LoVo (cell line): ENCODE data around the gene HYLS1.

ENCODE experiments used
- DNase-seq: peaks from one replicate; pipeline ENCODE4 v3.0.0-alpha.2; 2016; ENCODE audit warnings: low spot score

The HYLS1 gene

DNA sequence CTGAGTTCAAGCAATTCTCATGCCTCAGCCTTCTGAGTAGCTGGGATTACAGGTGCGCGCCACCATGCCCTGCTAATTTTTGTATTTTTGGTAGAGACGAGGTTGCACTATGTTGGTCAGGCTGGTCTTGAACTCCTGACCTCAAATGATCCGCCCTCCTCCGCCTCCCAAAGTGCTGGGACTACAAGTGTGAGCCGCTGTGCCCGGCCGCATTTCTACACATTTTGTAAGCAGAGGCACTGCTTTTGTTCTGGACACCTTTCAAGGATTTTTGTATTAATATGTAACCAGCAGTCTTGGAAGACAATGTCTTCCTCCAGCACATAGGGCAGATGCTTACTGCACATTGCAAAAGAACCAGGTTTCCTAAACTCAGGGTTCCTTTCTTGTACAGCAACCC is 47.0 kb downstream of the HYLS1 start:
- DNase-seq = no peak

DNA sequence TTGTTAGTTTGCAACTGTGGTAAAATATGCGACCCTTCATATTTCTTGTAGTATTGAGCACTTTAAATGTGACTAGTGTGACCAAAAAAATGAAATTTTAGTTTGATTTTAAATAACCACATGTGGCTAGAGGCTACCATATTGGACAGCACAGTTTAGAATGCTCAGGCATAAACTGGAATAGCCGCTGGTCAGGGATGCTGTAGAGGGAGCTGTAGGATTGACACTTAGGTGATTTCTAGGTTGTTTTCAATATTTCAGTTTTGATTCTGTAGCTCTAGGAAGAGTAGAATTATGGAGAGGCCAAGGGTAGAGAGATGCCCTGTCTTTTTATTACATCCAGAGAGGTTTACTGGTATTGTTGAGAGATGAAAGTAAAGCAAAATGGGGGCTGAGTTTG is 47.6 kb downstream of the HYLS1 start:
- no peak for DNase-seq

DNA sequence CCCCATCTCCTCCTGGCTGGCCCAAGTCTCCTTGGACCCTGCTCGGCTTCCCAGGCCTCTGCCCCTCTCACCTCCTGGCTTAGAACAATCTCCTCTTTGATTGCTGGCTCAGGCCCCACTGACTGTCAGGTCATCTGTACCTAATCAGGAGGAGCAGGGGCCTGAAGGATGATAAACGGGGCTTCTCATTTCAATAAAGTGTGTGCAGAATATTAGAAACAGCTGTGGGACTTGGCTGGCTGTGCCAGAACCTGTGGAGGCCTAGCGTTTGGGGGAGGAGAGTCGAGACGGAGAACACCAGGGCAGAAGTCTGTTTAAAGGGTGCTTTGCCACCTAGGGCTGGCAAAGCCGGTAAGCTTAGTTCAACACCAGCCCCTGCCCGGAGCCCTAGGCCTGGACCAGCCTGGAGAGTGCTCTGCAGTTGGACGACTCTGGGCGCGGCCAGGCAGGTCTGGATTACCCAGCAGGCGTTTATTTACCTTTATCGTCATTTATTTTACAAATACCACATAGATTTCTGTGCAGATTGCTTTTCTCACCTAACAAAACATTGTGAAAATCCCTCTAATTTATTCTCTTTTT is 48.2 kb downstream of the HYLS1 start:
- DNase-seq = no peak

DNA sequence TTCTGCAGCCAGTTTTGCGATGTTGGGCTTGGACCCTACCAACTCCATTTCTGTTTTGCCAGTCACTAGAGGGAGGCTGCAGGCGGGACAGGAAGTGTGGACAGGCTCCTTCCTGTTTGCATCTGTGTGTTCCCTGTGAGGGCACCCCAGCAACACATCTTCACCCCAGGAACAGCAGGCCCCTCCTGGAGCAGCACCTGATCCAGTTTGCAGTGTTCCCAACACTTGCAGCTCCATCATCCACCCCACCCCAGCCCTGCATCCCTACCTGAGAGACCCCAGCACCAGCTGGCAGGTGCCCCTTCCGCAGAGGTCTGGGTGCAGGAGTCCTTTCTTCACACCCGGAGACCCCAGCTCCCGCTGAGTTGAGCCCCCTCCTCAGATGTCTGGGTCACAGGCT is 51.0 kb downstream of the HYLS1 start:
- no peak for DNase-seq

DNA sequence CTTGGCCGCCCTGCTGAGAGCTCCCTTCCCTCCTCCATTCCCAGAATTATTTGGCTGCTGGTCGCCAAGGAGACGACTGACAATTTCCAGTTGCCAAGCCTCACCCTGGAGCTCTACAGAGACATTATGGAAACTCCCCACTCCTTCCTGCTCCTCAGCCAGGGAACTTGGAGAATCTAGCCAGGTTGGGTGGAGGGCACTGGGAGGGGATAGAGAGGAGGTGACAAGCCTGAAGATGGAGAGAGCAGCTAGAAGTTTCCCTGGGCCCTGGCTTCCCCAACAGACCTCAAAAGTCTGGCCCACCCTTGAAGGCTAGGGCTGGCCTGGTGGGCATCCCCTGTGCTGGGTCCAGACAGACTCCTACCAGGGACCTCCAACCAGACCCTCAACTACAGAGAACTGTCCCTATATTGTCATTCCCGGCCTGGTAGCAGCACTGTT is 51.6 kb downstream of the HYLS1 start:
- no peak for DNase-seq

DNA sequence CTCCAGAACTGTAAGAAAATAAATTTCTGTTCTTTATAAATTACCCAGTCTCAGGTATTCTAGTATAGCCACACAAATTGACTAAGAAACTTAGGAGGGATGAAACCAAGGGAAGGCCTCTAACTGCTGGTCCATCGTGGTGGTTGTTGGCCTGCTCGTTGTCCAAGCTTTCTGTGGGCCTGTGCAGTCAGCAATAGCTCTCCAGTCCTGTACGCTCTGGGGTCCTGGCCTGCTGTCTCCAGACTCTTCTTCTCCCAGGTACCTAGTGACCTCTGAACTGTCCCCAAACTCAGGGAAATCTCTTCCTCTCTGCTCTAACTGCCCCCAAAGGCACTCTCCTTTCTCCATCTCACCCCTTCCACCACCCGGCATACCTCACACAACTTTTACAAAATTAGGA is 52.7 kb downstream of the HYLS1 start:
- DNase-seq = no peak

DNA sequence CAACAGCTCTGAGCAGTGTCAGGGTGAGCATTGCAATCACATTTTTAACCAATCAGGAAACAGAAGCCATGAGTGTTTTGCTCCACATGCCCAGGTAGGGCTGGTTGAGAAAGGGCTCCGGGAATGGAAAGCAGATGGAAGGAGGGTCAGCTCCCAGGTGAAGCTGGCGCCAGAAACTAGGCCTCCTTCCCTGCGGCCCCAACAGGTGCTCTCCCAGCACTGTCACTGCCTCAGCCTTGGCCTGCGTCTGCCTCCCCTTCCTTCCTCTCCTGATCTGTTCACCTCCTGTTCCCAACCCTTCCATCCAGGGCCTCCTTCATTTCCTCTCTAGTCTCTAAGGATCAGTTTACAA is 53.8 kb downstream of the HYLS1 start:
- DNase-seq = no peak

DNA sequence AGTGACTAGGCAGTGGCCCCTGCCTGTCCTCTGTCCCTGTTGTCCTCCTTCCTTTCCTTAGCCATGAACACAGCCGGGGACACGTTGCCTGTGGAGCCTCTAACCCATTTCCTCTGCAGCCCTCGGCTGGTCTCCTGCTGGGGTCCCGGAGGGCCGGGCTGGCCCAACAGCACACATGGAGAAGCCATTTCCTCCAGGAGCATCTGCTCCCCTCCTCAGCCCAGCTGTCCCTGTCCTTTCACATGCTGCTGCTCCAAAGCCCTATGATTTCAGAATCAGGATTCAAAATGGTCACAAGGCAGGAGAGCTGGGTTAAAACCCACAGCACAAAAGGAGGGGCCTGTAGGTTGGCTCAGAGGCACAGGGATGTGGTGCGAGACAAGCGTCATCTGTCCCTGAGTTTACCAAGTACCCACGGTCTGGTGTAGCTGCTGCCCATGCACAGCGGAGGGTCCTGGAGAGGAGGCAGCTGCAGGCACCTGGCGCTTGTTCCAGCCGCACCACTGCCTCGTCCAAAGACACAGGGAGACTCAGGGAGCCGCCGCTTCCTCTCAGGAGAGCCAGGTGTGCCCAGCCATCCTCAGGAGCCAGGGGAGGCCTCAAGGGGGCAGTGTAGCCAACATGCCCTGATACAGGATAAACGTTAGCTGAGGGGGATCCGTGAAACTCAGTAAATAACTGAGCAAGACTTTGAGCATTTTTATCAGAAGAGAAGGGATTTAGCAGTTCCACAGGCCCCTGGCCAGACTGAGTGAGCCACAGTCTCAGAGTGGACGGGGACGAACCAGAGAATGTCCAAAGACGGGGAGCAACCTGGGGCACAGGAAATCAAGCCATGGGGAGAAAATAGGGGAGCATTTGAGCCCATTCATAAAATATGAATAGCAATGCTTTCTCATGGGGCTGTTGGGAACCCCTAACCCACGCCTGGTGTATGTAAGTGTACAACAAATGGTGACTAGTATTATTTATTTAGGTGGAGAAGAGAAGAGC is 54.4 kb downstream of the HYLS1 start:
- peak; percentile 23 for DNase-seq

DNA sequence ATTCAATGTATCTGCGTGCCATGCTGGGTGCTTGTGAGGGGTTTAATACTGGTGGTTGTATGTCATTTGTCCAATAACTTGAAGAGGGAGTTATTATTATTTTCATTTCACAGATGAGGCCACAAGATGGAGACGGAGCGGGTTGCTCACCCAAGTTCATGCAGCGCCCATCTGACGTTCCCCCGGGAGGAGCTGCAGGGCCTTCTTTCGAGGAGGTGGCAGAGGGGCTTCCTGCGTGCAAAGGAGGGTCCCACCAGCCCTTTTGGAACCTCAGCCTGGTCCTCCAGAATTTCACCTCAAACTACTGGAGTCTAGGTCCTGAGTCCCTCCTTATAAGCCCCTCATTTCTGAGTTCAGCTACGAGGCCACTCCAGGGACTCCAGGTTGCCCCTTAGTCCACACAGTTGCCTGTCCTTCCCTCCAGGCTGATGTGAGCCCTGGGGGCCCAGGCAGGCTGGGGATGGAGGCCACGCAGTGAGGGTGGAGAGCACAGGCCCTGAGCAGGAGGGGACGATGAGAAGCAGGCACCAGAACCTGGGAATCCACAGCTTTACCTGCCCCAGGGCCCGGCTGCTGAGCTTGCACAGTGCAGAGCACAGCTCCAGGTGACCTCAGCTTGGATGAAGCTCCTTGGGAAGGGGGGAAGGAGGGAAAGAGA is 55.4 kb downstream of the HYLS1 start:
- DNase-seq = no peak

DNA sequence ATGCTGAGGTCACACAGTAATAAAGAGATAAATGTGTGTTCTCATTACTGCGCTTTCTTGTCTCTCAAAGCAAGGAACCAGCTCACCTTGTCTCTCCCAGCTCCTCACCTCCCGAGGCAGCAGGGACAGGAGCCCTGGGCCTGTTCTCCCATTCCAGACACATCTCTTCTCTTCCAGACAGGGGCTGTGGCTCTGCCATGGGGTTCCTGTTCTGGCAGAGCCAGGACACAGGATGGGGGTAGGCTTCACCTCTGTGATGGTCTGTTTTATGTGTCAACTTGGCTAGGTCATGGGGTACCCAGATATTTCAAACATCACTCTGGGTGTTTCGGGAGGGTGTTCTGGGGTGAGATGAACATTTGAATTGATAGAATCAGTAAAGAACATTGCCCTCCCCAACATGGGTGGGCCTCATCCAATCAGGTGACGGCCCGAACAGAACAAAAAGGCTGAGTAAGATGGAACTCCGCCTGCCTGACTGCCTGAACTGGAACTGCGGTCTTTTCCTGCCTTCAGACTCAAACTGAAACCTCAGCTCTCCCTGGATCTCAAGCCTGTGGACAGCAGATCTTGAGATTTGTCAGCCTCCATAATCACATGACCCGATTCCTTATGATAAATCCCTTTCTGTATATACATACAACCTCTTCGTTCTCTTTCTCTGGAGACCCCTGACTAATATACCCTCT is 56.3 kb downstream of the HYLS1 start:
- DNase-seq = no peak

DNA sequence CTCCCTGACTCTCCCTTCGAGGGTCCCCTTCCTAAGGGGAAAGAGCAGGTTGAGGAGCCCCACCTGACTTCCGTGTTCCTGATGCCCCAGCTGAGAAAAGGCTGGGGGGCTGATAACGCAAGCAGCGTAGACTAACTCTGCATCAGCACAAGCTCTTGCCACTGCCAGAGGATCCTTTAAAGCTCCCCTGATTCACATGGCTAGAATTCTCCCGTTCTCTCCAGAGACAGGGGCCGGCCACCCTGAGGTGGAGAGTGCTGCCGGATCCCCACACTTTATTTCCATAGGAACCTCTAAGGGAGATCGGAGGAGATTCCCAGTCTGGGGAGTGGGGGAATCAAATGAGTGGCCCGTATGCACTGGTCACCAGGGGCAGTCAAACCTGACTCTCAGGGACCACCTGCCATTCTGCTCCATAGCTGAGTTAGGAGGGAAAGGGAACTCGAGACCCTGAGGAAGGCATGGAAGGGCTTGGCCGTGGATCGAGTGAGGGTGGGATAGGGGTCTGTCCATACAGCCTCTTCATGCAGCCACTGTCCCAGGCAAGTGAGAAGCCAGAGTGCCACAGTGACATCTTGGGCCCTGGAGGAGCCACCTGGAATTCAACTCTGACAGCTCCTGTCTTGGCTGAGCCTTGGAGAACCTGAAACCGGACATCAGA is 57.0 kb downstream of the HYLS1 start:
- no peak for DNase-seq

DNA sequence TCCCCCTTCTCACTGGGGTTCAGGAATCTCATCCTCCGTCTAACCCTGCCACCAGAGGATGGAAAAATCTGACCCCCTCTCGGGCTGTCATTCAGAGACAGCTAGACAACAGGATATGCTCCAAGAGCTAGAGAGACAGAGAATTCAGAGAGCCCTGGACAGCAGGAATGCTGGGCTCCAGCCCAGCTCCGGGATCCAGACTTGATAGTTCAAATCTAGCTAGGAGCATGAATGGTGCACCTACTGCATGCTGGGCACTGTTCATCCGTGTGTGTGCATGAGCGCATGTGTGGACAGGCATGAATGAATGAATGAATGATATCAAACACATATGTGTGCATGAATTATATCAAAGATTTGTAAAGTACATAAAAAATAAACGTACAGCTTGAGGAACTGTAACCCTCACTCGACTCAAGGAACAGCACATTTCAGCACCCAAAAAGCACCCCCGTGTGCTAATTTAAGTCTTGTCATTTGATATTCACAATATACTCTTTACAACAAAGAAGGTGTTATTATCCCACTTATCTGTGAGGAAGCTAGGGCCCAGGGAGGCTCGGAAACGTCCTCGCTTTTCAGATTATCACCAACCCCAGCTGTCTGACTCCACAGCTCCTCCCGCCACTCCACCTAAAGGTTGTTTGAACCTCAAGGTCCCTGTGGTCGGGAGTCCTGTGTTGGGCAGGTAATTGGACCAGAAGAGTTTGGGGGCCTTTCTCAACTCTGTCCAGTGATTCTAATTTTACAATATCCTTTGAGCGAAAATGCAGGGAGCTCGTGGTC is 57.7 kb downstream of the HYLS1 start:
- no peak for DNase-seq

DNA sequence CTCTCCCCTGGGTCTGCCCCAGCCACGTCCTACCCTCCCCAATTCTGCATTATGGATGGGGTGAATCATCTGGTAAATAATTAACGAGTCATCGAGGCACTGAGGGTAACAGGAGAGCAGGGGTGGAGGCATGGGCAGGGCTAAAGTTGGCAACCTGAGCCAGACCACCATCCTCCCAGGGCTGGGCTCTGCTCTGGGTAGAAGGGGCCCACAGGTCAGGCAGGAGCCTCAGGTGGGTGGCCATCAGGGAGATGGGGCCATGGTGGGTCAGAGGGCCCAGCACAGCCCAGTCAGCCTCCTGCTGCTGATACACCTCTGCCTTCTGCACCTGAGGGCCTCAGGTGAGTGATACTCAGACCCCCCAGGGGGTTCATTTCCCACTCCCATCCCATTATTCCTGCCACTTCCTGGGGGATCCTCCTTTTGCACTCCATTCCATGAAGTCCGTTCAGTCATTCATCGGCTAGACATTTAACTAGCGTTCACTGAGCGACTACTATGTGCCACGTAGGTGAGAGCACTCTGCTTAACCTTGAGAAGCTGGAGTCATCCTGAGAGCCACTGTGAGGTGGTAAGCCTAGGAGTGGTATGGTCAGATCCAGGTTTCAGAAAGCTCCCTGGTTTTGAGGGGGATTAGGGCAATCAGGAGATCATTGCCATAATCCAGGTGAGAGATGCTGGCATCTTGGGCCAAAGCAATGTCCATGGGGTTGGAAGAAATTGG is 58.5 kb downstream of the HYLS1 start, which contains the start of gene VSIG10L2:
VSIG10L2 (plus strand) TSS at position 248 of the 724 bp plus-strand sequence; CDS start at position 260, 12 bp downstream.
- DNase-seq = no peak

DNA sequence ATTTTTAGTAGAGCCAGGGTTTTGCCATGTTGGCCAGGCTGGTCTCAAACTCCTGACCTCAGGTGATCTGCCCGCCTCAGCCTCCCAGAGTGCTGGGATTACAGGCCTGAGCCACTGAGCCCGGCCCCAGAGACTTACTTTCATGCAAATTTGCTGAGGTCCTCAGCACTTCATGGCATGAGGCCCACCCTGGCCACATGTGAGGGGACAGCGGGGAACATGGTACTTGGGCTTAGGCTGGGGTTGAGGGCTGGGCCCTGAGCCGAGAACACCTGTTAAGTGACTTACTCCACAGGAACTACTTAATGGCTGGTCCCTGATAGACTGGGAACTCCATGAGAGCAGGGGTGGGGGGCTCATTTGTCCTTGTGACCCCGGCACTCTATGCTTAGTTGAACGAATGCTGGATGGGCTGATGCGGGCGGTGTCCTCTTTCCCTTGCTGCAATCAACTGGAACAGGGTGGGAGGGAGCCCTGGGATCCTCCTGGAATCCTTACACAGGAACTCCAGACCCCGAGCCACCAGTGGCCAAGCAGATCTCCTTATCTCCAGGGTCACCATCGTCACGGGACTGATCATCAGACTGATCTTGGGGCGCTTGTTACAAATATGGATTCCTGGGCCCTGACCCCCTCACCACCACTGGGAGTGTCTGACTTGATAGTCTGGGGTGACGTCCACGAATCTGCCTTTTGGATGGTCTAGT is 59.4 kb downstream of the HYLS1 start:
- DNase-seq = no peak

DNA sequence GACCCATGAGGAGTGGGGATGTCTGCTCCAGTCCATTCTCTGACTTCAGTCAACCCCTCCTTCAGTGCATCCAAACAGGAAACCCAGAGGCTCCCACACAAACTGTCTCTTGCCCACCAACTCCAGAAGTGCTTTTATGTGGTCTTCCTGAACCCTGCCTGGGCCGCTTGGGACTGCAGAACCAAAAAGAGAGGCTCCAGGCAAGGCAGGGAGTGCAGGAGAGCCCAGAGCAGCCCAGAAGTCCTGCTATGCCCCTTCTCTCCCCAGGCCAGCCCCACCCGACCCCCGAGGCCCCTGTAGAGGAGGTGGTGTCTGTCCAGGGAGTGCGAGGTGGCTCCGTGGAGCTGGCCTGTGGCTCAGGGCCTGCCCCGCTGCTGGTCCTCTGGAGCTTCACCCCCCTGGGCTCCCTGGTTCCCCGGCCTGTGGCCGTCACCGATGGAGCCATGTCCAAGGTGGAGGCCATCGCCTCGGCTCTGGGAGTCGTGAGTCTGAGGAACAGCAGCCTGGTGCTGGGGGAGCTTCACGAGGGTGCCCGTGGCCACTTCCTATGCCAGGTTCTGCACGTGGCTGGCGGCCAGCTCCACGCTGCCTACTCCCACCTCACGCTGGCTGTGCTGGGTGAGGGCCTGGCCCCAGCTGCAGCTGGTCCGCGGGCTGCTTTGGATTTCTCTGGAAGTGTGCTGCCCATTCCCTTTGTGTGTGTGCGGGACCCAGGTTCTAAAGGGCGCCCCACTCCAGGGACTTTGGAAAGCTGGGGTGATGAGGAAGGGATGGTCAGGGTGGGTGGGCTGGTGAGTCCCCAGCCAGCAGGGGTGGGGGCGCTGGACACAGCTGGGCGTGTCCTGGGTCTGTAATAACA is 60.2 kb downstream of the HYLS1 start:
- no peak for DNase-seq

DNA sequence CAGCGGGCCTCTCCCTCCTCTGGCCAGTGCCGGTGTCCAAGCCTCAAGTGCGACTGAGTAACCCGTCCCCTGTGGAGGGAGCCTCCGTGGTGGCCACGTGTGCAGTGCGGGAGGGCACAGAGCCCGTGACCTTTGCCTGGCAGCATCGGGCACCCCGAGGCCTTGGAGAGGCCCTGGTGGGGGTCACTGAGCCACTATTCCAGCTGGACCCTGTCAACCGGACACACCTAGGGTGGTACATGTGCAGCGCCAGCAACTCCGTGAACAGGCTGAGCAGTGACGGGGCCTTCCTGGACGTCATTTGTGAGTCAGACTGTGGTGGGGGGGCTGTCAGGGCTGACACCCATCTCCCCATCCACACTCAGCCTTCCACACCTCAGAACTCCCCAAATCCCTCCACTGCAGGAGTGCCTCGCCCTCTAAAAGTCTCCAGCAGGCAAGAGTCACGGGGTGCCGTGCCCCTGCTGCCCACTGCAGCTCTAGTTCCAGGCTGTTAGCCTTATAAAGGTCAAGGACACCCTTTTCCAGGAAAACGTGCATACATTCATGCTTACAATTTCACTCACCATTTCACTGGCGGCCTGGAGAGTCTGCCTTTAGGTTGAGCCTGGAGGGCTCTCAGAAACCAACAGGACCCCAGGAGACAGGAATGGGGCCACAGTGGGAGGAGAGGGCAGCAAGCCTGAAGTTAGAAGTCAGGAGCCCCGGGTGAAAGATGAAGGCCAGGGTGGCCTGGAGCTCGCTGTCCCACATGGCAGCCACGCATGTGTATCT is 61.0 kb downstream of the HYLS1 start:
- no peak for DNase-seq

DNA sequence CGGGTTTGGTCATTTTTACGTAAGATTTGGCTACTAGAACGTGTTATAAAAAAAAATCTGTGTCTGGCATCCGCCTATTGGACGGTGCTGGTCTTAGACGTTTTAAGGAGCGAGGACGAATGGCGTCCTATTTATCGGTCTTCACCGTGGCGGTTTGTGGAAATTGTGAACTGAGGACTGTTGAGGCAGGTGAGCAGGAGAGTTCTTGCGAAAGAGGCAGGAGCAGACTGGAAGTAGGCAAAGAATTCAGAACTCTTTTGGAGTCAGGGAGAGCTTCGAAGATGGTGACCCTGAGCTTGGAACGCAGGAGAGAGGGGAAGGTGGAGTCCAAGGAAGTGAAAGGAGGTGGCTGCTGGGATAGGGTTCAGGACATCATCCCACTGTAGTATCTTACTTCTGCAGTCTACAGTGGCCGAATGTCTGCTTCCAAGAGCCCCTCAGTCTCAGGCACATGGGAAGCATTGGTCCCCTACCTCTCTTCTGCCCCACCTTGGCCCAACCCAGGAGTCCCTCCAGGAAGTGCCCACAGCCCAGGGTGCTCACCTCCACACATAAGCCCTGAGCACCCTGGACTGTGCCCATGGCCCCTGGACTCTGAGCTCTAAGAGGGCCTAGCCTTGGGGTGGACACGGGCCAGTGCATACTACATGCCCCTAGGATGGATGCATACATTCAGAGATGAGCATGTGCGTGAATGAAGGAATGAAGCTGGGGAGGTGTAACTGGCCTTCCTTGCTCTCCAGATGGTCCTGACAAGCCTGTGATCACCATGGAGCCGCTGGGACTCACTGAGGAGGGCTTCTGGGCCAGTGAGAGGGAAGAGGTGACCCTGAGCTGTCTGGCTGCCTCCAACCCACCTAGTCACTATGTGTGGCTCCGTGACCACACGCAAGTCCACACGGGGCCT is 62.1 kb downstream of the HYLS1 start:
- DNase-seq = no peak
